ENCODE measurements around the gene ATP2B3. TPM values are rescaled to one million over a fixed set of nuclear protein-coding genes. Genes with fewer than 3 reads are reported as not detected.

Gene ATP2B3
- total and polyA plus RNA-seq, 2 of the 4 experiments (the other 2 are of a cell fraction), result under 0.01 to 0.03 TPM

GRCh38 chrX:153537080-153537479, 19.6 kb downstream of the ATP2B3 start:
- no peak overlapping the region for H3K4me2 ChIP-seq (ENCODE audit: low read depth, low read length)
- H3K9me3 ChIP-seq (ENCODE audit: control insufficient read depth, insufficient read depth, low read length), result no peaks in the 10 kb centered on the region; the same call in 1 of the 2 replicates
- no peak overlapping the region for H4K8ac ChIP-seq (ENCODE audit: low read depth in 2 of 2, low read length in 2 of 2)
- DNase-seq (no peak), ATAC-seq (ENCODE audit: low read depth) (no peak)
- no peak overlapping the region for H2AFZ ChIP-seq (replicated peaks; ENCODE audit: low read length, poor library complexity)
- no TSS peak for BruUV-seq (replicated peaks)
- no peaks in the 10 kb centered on the region for H4K20me1 ChIP-seq (ENCODE audit: insufficient read depth, low read length)
- no peak overlapping the region for H3K23ac ChIP-seq (ENCODE audit: low read depth, low read length)
- no peak overlapping the region for H3K27ac ChIP-seq (ENCODE audit: insufficient read depth, low read length)
- 56% methylated on average over 4 of the region's 11 CpGs; no CpG with 5 or more reads in 1 of the 2 experiments for WGBS, 2 experiments (ENCODE audit: extremely low coverage in 2 of 2, insufficient read length in 1 of 2)
- no peak overlapping the region for H2AK5ac ChIP-seq (ENCODE audit: low read depth, low read length)
- H2BK5ac ChIP-seq (ENCODE audit: low read depth, low read length, poor library complexity, severe bottlenecking), result no peak overlapping the region
- dilution Hi-C loops (cut with HindIII; ENCODE audit: low sequenced_read_pairs, unreplicated experiment) (no loop called here), intact Hi-C loops (cut with micrococcal nuclease) (no loop called here), in situ Hi-C loops (cut with MboI; ENCODE audit: low sequenced_read_pairs) (no loop called here)
- H4K91ac ChIP-seq (ENCODE audit: insufficient read depth, low read depth, low read length), result no peak overlapping the region
- H2BK15ac ChIP-seq (ENCODE audit: low read depth, low read length), result no peak overlapping the region
- H3K4me1 ChIP-seq (ENCODE audit: control insufficient read depth, insufficient read depth, low read length), result no peaks in the 10 kb centered on the region
- H3K27me3 ChIP-seq (ENCODE audit: control insufficient read depth, insufficient read depth, low read length), result peaks cover 10% of the 10 kb centered on the region; the same call in 1 of the 2 replicates
- no peak overlapping the region for H3K18ac ChIP-seq (ENCODE audit: low read depth, low read length)
- no peak overlapping the region for H2BK20ac ChIP-seq (ENCODE audit: low read depth, low read length)
- no peaks in the 10 kb centered on the region for H3K9me1 ChIP-seq (ENCODE audit: insufficient read depth, low read length)
- no peak overlapping the region for H2BK120ac ChIP-seq (ENCODE audit: low read depth, low read length)
- no peak for TF ChIP-seq USF2 (IDR thresholded peaks at IDR 0.05; ENCODE audit: low read depth, low read length)
- no peak for TF ChIP-seq POLR2A (IDR thresholded peaks at IDR 0.05; ENCODE audit: low read depth, low read length)
- no peak for TF ChIP-seq BHLHE40 (IDR thresholded peaks at IDR 0.05; ENCODE audit: low read depth, low read length)
- TF ChIP-seq FOS (IDR thresholded peaks at IDR 0.05; ENCODE audit: low read depth, low read length), result no peak
- H2AK9ac ChIP-seq (replicated peaks; ENCODE audit: low read depth, low read length, poor library complexity), result no peak overlapping the region
- no peak overlapping the region for H4K5ac ChIP-seq (ENCODE audit: low read depth, low read length)
- ChIA-PET POLR2A (ENCODE audit: unreplicated experiment) (no interaction called here), CTCF (no interaction called here)
- H3K36me3 ChIP-seq (ENCODE audit: control insufficient read depth, insufficient read depth, low read length), result no peaks in the 10 kb centered on the region
- no peak overlapping the region for H3K9ac ChIP-seq (ENCODE audit: low read depth, low read length)
- H3K4me3 ChIP-seq (ENCODE audit: insufficient read depth, low read depth, low read length), result no peak overlapping the region
- H3K79me1 ChIP-seq (ENCODE audit: low read depth in 1 of 2, low read length in 2 of 2), result no peaks in the 10 kb centered on the region
- H3K56ac ChIP-seq (ENCODE audit: extremely low read depth, insufficient read depth, low read length), result no peak overlapping the region
- H3K14ac ChIP-seq (replicated peaks; ENCODE audit: low read depth, low read length), result no peak overlapping the region
- H3K4ac ChIP-seq (ENCODE audit: low read depth, low read length), result no peak overlapping the region
